DOHH2 (cell line): ENCODE results near the gene RAP1GAP.

ENCODE experiments used
- H3F3A ChIP-seq: fragments of 200-600 bp; sonication (generic), shearing (Covaris generic); 2 replicates; pipeline ENCODE4 v1.6.0; 2016; ENCODE audit warnings: antibody characterized with exemption, mild to moderate bottlenecking; ENCODE audit not compliant: control insufficient read depth, insufficient read depth
- H3K27ac ChIP-seq: fragments of 200-600 bp; sonication (generic); 2 replicates; pipeline ENCODE4 v1.5.1; 2014; ENCODE audit warnings: low read depth, mild to moderate bottlenecking, low read length, moderate library complexity
- H3K27me3 ChIP-seq: fragments of 200-600 bp; sonication (generic); 2 replicates; pipeline ENCODE4 v1.6.1; 2014; ENCODE audit warnings: mild to moderate bottlenecking, low read length, mixed read lengths; ENCODE audit not compliant: control insufficient read depth
- H3K36me3 ChIP-seq: fragments of 200-600 bp; sonication (generic); 2 replicates; pipeline ENCODE4 v1.6.1; 2014; ENCODE audit warnings: mild to moderate bottlenecking, low read length, moderate library complexity, mixed read lengths; ENCODE audit not compliant: control insufficient read depth
- H3K4me1 ChIP-seq: fragments of 200-600 bp; sonication (generic); 2 replicates; pipeline ENCODE4 v1.6.1; 2014; ENCODE audit warnings: mild to moderate bottlenecking, low read length, mixed read lengths; ENCODE audit not compliant: control insufficient read depth
- H3K4me2 ChIP-seq: fragments of 200-600 bp; sonication (generic); 2 replicates; pipeline ENCODE4 v1.6.0; 2014; ENCODE audit warnings: mild to moderate bottlenecking, low read length, moderate library complexity
- H3K4me3 ChIP-seq: fragments of 200-600 bp; sonication (generic); 2 replicates; pipeline ENCODE4 v1.5.1; 2014; ENCODE audit warnings: mild to moderate bottlenecking, low read length, mixed read lengths
- H3K79me2 ChIP-seq: fragments of 200-600 bp; sonication (generic); 2 replicates; pipeline ENCODE4 v1.6.1; 2014; ENCODE audit warnings: mild to moderate bottlenecking, low read length, mixed read lengths; ENCODE audit not compliant: control insufficient read depth
- H3K9me2 ChIP-seq: fragments of 200-600 bp; sonication (generic); replicated peaks from 2 replicates; pipeline ENCODE4 v1.6.1; 2014; ENCODE audit warnings: mild to moderate bottlenecking, low read length, mixed read lengths; ENCODE audit not compliant: control insufficient read depth
- H3K9me3 ChIP-seq: fragments of 200-600 bp; sonication (generic); 2 replicates; pipeline ENCODE4 v1.6.1; 2014; ENCODE audit warnings: antibody characterized with exemption, low read length, mixed read lengths; ENCODE audit not compliant: control insufficient read depth, insufficient read depth
- H4K20me1 ChIP-seq: fragments of 200-600 bp; sonication (generic); 2 replicates; pipeline ENCODE4 v1.6.0; 2014; ENCODE audit warnings: low read depth, mild to moderate bottlenecking, antibody characterized with exemption, low read length, moderate library complexity; ENCODE audit not compliant: control insufficient read depth, insufficient read depth
- EZH2phosphoT487 ChIP-seq: fragments of 200-600 bp; sonication (generic); IDR thresholded peaks from 2 replicates; pipeline ENCODE4 v1.6.1; 2017; ENCODE audit warnings: borderline replicate concordance, mild to moderate bottlenecking, antibody characterized with exemption, low read length, moderate library complexity, mixed read lengths
- TF ChIP-seq, protein P1 (sequence below): fragments of 200-600 bp; sonication (generic); IDR thresholded peaks from one replicate; pipeline ENCODE4 v1.5.1; 2014; ENCODE audit warnings: antibody characterized with exemption, mild to moderate bottlenecking, low read depth, low read length; ENCODE audit not compliant: poor library complexity, severe bottlenecking

RAP1GAP gene

DNA sequence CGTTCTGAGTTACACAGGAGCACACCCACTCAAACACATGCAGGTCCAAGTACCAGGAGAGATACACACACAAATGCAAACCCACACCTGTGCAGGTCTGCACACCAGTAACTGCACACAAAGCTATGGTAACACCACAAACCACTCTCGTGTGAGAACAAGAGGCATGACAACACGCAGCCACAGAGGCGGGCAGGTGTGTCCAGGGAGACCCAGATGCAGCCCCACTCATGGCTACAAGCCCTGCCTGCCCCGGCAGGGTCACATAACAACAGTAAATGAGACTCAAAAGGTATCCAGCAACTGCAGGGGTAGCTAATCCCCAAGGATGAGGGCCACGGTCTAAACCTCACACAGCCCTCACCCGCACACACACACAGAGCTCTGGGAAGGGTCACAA lies 48.1 kb downstream of the RAP1GAP start:
- H3K36me3 ChIP-seq: no peaks in the 10 kb centered on the region
- H3F3A ChIP-seq: no peaks in the 10 kb centered on the region
- no peak overlapping the region for H3K4me3 ChIP-seq
- H3K27ac ChIP-seq: no peak overlapping the region
- H3K27me3 ChIP-seq: peaks cover 18% of the 10 kb centered on the region
- H3K4me1 ChIP-seq: peaks cover 8% of the 10 kb centered on the region
- H3K4me2 ChIP-seq: no peak overlapping the region
- H3K9me2 ChIP-seq: no peaks in the 10 kb centered on the region
- H3K79me2 ChIP-seq: no peaks in the 10 kb centered on the region
- TF ChIP-seq EZH2phosphoT487: no peak
- TF ChIP-seq, protein P1, sequence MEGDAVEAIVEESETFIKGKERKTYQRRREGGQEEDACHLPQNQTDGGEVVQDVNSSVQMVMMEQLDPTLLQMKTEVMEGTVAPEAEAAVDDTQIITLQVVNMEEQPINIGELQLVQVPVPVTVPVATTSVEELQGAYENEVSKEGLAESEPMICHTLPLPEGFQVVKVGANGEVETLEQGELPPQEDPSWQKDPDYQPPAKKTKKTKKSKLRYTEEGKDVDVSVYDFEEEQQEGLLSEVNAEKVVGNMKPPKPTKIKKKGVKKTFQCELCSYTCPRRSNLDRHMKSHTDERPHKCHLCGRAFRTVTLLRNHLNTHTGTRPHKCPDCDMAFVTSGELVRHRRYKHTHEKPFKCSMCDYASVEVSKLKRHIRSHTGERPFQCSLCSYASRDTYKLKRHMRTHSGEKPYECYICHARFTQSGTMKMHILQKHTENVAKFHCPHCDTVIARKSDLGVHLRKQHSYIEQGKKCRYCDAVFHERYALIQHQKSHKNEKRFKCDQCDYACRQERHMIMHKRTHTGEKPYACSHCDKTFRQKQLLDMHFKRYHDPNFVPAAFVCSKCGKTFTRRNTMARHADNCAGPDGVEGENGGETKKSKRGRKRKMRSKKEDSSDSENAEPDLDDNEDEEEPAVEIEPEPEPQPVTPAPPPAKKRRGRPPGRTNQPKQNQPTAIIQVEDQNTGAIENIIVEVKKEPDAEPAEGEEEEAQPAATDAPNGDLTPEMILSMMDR: no peak
- H4K20me1 ChIP-seq: no peaks in the 10 kb centered on the region
- no peaks in the 10 kb centered on the region for H3K9me3 ChIP-seq

DNA sequence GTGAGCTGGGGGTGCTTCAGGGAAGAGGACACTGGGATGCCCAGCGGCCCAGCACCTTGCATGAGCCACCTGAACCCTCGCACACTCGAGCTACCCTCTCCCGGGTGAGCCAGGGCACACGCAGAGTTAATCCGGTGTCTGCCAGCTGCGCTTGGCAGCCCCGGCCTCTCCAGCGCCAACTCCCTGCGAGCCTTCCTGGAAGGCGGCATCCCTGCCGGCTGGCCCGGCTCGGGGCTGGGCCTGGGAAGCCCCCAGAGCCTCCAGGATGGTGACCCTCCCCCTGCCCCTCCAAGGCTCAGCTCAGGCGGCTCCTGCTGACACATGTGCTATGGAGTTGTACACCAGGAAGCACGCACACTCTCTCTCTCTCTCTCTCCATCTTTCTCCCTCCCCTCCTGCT lies 48.7 kb downstream of the RAP1GAP start:
- H3K4me1 ChIP-seq: peaks cover 8% of the 10 kb centered on the region
- no peaks in the 10 kb centered on the region for H3K9me3 ChIP-seq
- H3F3A ChIP-seq: no peaks in the 10 kb centered on the region
- H3K4me2 ChIP-seq: no peak overlapping the region
- H3K27ac ChIP-seq: no peak overlapping the region
- H3K79me2 ChIP-seq: no peaks in the 10 kb centered on the region
- TF ChIP-seq, protein P1: no peak
- TF ChIP-seq EZH2phosphoT487: no peak
- no peaks in the 10 kb centered on the region for H4K20me1 ChIP-seq
- no peaks in the 10 kb centered on the region for H3K36me3 ChIP-seq
- H3K9me2 ChIP-seq: no peaks in the 10 kb centered on the region
- no peak overlapping the region for H3K4me3 ChIP-seq
- peaks cover 18% of the 10 kb centered on the region for H3K27me3 ChIP-seq

DNA sequence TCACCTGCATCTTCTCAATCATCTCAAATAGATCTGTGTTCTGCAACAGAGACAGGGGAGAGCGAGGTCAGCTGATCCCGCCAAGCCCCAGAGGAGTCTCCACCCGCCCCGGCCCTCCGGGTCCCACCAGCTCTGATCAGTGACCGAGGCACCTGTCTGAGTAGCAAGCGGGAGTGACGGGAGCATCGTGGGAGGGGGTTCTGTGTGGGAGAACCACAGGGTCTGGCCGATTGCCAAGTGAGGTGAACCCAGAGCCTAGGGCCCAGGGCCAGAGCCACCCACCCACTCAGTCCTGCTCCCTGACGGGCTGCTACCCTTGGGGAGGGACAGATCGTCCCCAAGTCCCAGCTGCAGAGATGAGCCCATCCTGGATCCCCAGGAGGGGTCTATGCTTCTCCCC lies 49.1 kb downstream of the RAP1GAP start:
- TF ChIP-seq, protein P1: no peak
- no peak for TF ChIP-seq EZH2phosphoT487
- H4K20me1 ChIP-seq: no peaks in the 10 kb centered on the region
- H3K27ac ChIP-seq: no peak overlapping the region
- no peaks in the 10 kb centered on the region for H3F3A ChIP-seq
- H3K27me3 ChIP-seq: peaks cover 18% of the 10 kb centered on the region
- H3K36me3 ChIP-seq: no peaks in the 10 kb centered on the region
- no peak overlapping the region for H3K4me2 ChIP-seq
- no peak overlapping the region for H3K4me3 ChIP-seq
- H3K79me2 ChIP-seq: no peaks in the 10 kb centered on the region
- peaks cover 8% of the 10 kb centered on the region for H3K4me1 ChIP-seq
- no peaks in the 10 kb centered on the region for H3K9me2 ChIP-seq
- H3K9me3 ChIP-seq: no peaks in the 10 kb centered on the region

DNA sequence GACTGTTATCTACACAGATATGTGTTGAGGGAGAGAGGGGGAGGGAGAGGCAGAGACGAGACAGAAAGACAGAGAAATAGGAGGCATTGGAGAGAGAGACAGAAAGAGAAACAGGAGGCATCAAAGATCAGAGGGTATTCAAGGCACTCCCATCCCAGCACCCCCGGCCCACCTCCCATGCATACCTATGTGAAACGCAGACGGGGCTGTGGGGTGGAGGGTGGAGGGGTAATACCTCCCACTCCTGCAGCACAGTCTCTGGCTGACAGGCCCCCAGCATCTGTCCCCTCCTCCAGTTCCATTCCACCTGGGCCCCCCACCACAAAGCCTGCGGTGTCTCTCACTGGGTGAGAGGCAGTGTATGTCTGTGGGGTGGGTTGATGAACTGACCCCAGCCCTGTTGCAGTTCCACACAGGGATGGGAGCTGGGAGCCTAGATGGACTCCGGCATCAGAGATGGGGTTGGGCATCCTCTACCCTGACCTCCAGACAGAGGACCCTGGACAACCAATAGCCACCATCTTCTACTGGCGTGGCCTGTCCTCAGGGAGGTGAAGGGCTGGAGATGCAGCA lies 49.7 kb downstream of the RAP1GAP start:
- Histone ChIP-seq H4K20me1 (no peaks in the 10 kb centered on the region), H3F3A (no peaks in the 10 kb centered on the region), H3K4me1 (peaks cover 8% of the 10 kb centered on the region), H3K36me3 (no peaks in the 10 kb centered on the region), H3K27me3 (peaks cover 18% of the 10 kb centered on the region), H3K9me3 (no peaks in the 10 kb centered on the region), H3K9me2 (no peaks in the 10 kb centered on the region), H3K79me2 (no peaks in the 10 kb centered on the region), H3K4me3 (no peak overlapping the region), H3K4me2 (no peak overlapping the region), H3K27ac (no peak overlapping the region)
- TF ChIP-seq EZH2phosphoT487: no peak
- TF ChIP-seq, protein P1: no peak
